Measurements from ENCODE around the gene ATP6V0B.

Gene ATP6V0B

GRCh38 chr1:43958351-43959255 lies 16.2 kb upstream of the ATP6V0B start:
- TF ChIP-seq GABPA (IDR thresholded peaks at IDR 0.05; ENCODE audit: low read depth): no peak
- no peak for TF ChIP-seq POLR2AphosphoS5 (IDR thresholded peaks at IDR 0.05; ENCODE audit: low read depth)
- no peak for TF ChIP-seq REST (IDR thresholded peaks at IDR 0.05; ENCODE audit: insufficient replicate concordance, low read depth)
- TF ChIP-seq CTCF (IDR thresholded peaks at IDR 0.05; ENCODE audit: insufficient read depth, low read length): no peak
- TF ChIP-seq SPI1 (IDR thresholded peaks at IDR 0.05; ENCODE audit: borderline replicate concordance, low read depth): no peak
- no peak for DNase-seq (ENCODE audit: low read depth in 1 of 2, low spot score in 1 of 2)
- Histone ChIP-seq H3K4me3 (replicated peaks; ENCODE audit: insufficient read depth, low read length) (no peak overlapping the region), H3K27ac (replicated peaks) (no peak overlapping the region), H3K27me3 (ENCODE audit: insufficient read depth, poor library complexity, severe bottlenecking) (no peaks in the 10 kb centered on the region)

- H3K27ac ChIP-seq (replicated peaks): no peak overlapping the region
- H3K27me3 ChIP-seq (ENCODE audit: insufficient read depth, poor library complexity, severe bottlenecking): no peaks in the 10 kb centered on the region
- no peak for DNase-seq (ENCODE audit: low read depth in 1 of 2, low spot score in 1 of 2)
- TF ChIP-seq CTCF (IDR thresholded peaks at IDR 0.05; ENCODE audit: insufficient read depth, low read length) (no peak), SPI1 (IDR thresholded peaks at IDR 0.05; ENCODE audit: borderline replicate concordance, low read depth) (no peak), POLR2AphosphoS5 (IDR thresholded peaks at IDR 0.05; ENCODE audit: low read depth) (no peak), REST (IDR thresholded peaks at IDR 0.05; ENCODE audit: insufficient replicate concordance, low read depth) (no peak), GABPA (IDR thresholded peaks at IDR 0.05; ENCODE audit: low read depth) (no peak)
- H3K4me3 ChIP-seq (replicated peaks; ENCODE audit: insufficient read depth, low read length): no peak overlapping the region
Observed at GRCh38 chr1:43960798-43961197, 14.0 kb upstream of the ATP6V0B start.

- no peak overlapping the region for H3K27ac ChIP-seq (replicated peaks)
- H3K4me3 ChIP-seq (replicated peaks; ENCODE audit: insufficient read depth, low read length): no peak overlapping the region
- no peaks in the 10 kb centered on the region for H3K27me3 ChIP-seq (ENCODE audit: insufficient read depth, poor library complexity, severe bottlenecking)
- no peak for TF ChIP-seq REST (IDR thresholded peaks at IDR 0.05; ENCODE audit: insufficient replicate concordance, low read depth)
- no peak for TF ChIP-seq GABPA (IDR thresholded peaks at IDR 0.05; ENCODE audit: low read depth)
- TF ChIP-seq SPI1 (IDR thresholded peaks at IDR 0.05; ENCODE audit: borderline replicate concordance, low read depth): no peak
- no peak for TF ChIP-seq POLR2AphosphoS5 (IDR thresholded peaks at IDR 0.05; ENCODE audit: low read depth)
- TF ChIP-seq CTCF (IDR thresholded peaks at IDR 0.05; ENCODE audit: insufficient read depth, low read length): no peak
- DNase-seq (ENCODE audit: low read depth in 1 of 2, low spot score in 1 of 2): no peak
Observed at GRCh38 chr1:43961692-43962091, 13.1 kb upstream of the ATP6V0B start.
